ENCODE data around the gene SDC4.

The SDC4 gene

GRCh38 chr20:45359406-45360148, 11.4 kb upstream of the SDC4 start:
- TF ChIP-seq ZBTB10 (tag by site-specific recombination; IDR thresholded peaks at IDR 0.05) (no peak), ZNF626 (tag by site-specific recombination; IDR thresholded peaks at IDR 0.05) (no peak), ZNF23 (tag by site-specific recombination; IDR thresholded peaks at IDR 0.05; ENCODE audit: borderline replicate concordance) (no peak), ZNF560 (tag by site-specific recombination; IDR thresholded peaks at IDR 0.05; ENCODE audit: borderline replicate concordance) (no peak), ZNF555 (tag by site-specific recombination; conservative IDR thresholded peaks at IDR 0.05) (no peak), ZNF549 (tag by site-specific recombination; IDR thresholded peaks at IDR 0.05) (no peak), ZNF266 (tag by site-specific recombination; IDR thresholded peaks at IDR 0.05; ENCODE audit: low read depth) (no peak), ZXDB (tag by site-specific recombination; IDR thresholded peaks at IDR 0.05) (no peak), PRDM1 (tag by site-specific recombination; IDR thresholded peaks at IDR 0.05) (no peak), ZNF292 (tag by site-specific recombination; IDR thresholded peaks at IDR 0.05; ENCODE audit: borderline replicate concordance, low read depth) (no peak), ZNF248 (tag by site-specific recombination; IDR thresholded peaks at IDR 0.05) (no peak), ZNF660 (tag by site-specific recombination; IDR thresholded peaks at IDR 0.05) (no peak), YY2 (tag by site-specific recombination; IDR thresholded peaks at IDR 0.05) (no peak), ZNF561 (tag by site-specific recombination; IDR thresholded peaks at IDR 0.05; ENCODE audit: borderline replicate concordance) (no peak)
- POLR2A ChIA-PET, result interaction anchor here (0.6 to 2.2 kb wide), 4 partner anchors 11 to 611 kb away, joined by 3 to 9 read pairs (median 6); partner anchors contain the start of gene SDC4
- Histone ChIP-seq H3K4me1 (ENCODE audit: control insufficient read depth, insufficient read depth, low read length) (no peaks in the 10 kb centered on the region; the same call in 1 of the 2 replicates), H3K27ac (ENCODE audit: extremely low read depth, low read depth, low read length) (no peak overlapping the region), H3K36me3 (ENCODE audit: control insufficient read depth in 2 of 2, insufficient read depth in 1 of 2, low read length in 2 of 2) (no peaks in the 10 kb centered on the region), H3K4me3 (ENCODE audit: low read depth, low read length) (no peak overlapping the region), H3K9me3 (ENCODE audit: control insufficient read depth, insufficient read depth, low read depth, low read length) (no peaks in the 10 kb centered on the region)
- CTCF ChIA-PET, result interaction anchor here (0.7 to 6.5 kb wide), 5 partner anchors 14 to 78 kb away, joined by 3 to 92 read pairs (median 4); no protein-coding TSS in a partner anchor

- POLR2A ChIA-PET, result interaction anchor here (1.2 to 2.2 kb wide), 2 partner anchors 10 to 47 kb away, joined by 3 to 9 read pairs; partner anchors contain the start of gene SDC4
- Histone ChIP-seq H3K4me3 (ENCODE audit: low read depth, low read length) (no peak overlapping the region), H3K36me3 (ENCODE audit: control insufficient read depth in 2 of 2, insufficient read depth in 1 of 2, low read length in 2 of 2) (no peaks in the 10 kb centered on the region), H3K4me1 (ENCODE audit: control insufficient read depth, insufficient read depth, low read length) (no peaks in the 10 kb centered on the region; the same call in 1 of the 2 replicates), H3K9me3 (ENCODE audit: control insufficient read depth, insufficient read depth, low read depth, low read length) (no peaks in the 10 kb centered on the region), H3K27ac (ENCODE audit: extremely low read depth, low read depth, low read length) (no peak overlapping the region)
- CTCF ChIA-PET, result interaction anchor here (0.7 to 6.5 kb wide), 4 partner anchors 17 to 78 kb away, joined by 3 to 92 read pairs (median 4); no protein-coding TSS in a partner anchor
- TF ChIP-seq TSHZ1 (tag by site-specific recombination; IDR thresholded peaks at IDR 0.05; ENCODE audit: borderline replicate concordance), result no peak
- TF ChIP-seq HOXD13 (CRISPR knock-in tag; IDR thresholded peaks at IDR 0.05; ENCODE audit: borderline replicate concordance), result no peak
- no peak for TF ChIP-seq ZNF664 (tag by site-specific recombination; IDR thresholded peaks at IDR 0.05)
- no peak for TF ChIP-seq ZBTB10 (tag by site-specific recombination; IDR thresholded peaks at IDR 0.05)
- TF ChIP-seq ZNF580 (tag by site-specific recombination; IDR thresholded peaks at IDR 0.05), result no peak
- no peak for TF ChIP-seq ZNF658 (tag by site-specific recombination; IDR thresholded peaks at IDR 0.05)
- no peak for TF ChIP-seq ZNF174 (tag by site-specific recombination; IDR thresholded peaks at IDR 0.05)
- no peak for TF ChIP-seq ZNF155 (tag by site-specific recombination; IDR thresholded peaks at IDR 0.05)
- TF ChIP-seq ZNF2 (tag by site-specific recombination; IDR thresholded peaks at IDR 0.05), result no peak
- no peak for TF ChIP-seq ZNF404 (tag by site-specific recombination; IDR thresholded peaks at IDR 0.05)
- TF ChIP-seq ZNF266 (tag by site-specific recombination; IDR thresholded peaks at IDR 0.05; ENCODE audit: low read depth), result no peak
- TF ChIP-seq ZNF302 (tag by site-specific recombination; IDR thresholded peaks at IDR 0.05; ENCODE audit: low read depth), result no peak
Observed at GRCh38 chr20:45359069-45359405, 10.8 kb upstream of the SDC4 start.

Measured in HEK293 (cell line).